Right lobe of liver (tissue), 4 donors: Measurements from ENCODE around the gene LPCAT1.

Experiments used
- CTCF ChIP-seq, 4 donors: fragments of 200-600 bp in 3 of 4; fragments of 450-650 bp in 1 of 4; IDR thresholded peaks; one replicate each; pipeline versions ENCODE4 v1.5.1 to v1.8.0; 2016 to 2022; ENCODE audit warnings: antibody characterized with exemption in 4 of 4, mild to moderate bottlenecking in 2 of 4
- POLR2A ChIP-seq: fragments of 450-650 bp; IDR thresholded peaks from one replicate; pipeline ENCODE4 v1.6.1; 2017; ENCODE audit warnings: antibody characterized with exemption, mild to moderate bottlenecking
- donor health status: DM: no; HTN: no; CAD: no.
- donor health status: DM: no; HTN: no; CAD: no.
- donor health status: DM: no; HTN: yes; CAD: no.

- no peak for TF ChIP-seq CTCF (IDR thresholded peaks at IDR 0.05)
- TF ChIP-seq POLR2A, result no peak
These were observed 15.7 kb downstream of the LPCAT1 start for GRCh38 chr5:1507961-1508658.
